HEK293 (cell line): ENCODE results near the gene FRAT2.

Experiments used
- CTCF ChIA-PET: fragments of 350-600 bp; formaldehyde crosslinking; extraction: SDS; loops from one replicate; lab custom pipeline; 2021; ENCODE audit warnings: antibody characterized with exemption; lab: Yijun Ruan, JAX
- POLR2A ChIA-PET: fragments of 300-600 bp; formaldehyde crosslinking; extraction: SDS; loops from one replicate; lab custom pipeline; 2020; ENCODE audit warnings: antibody characterized with exemption, inconsistent platforms; lab: Yijun Ruan, JAX
- H3K27ac ChIP-seq: fragments of 200-500 bp; sonication (Bioruptor generic); 2 replicates; pipeline ENCODE4 v1.5.1; 2014; ENCODE audit warnings: low read depth, low read length, control low read depth, inconsistent platforms; ENCODE audit errors: extremely low read depth
- H3K36me3 ChIP-seq, 2 experiments: fragments of 200-500 bp in 1 of 2; sonication (Bioruptor generic) in 1 of 2; 1 replicate in 1 of 2; 2 replicates in 1 of 2; pipeline ENCODE4 v1.5.1; 2014 to 2017; ENCODE audit warnings: inconsistent platforms in 2 of 2, low read length in 2 of 2; ENCODE audit not compliant: control insufficient read depth in 2 of 2, insufficient read depth in 1 of 2
- H3K4me1 ChIP-seq: fragments of 200-500 bp; sonication (Bioruptor generic); 2 replicates; pipeline ENCODE4 v1.5.1; 2014; ENCODE audit warnings: mild to moderate bottlenecking, low read length, inconsistent platforms; ENCODE audit not compliant: control insufficient read depth, insufficient read depth
- H3K4me3 ChIP-seq: 2 replicates; pipeline ENCODE4 v1.5.1; 2011; ENCODE audit warnings: low read depth, mild to moderate bottlenecking, control low read depth, low read length, moderate library complexity
- H3K9me3 ChIP-seq: fragments of 200-500 bp; sonication (Bioruptor generic); 2 replicates; pipeline ENCODE4 v1.5.1; 2014; ENCODE audit warnings: low read depth, low read length, inconsistent platforms; ENCODE audit not compliant: control insufficient read depth, insufficient read depth
- GLIS1 ChIP-seq: fragments of 450-650 bp; formaldehyde crosslinking; IDR thresholded peaks from 2 replicates; pipeline ENCODE4 v1.5.1; 2016; ENCODE audit warnings: missing biosample characterization, missing genetic modification characterization
- KLF9 ChIP-seq: fragments of 450-650 bp; formaldehyde crosslinking; IDR thresholded peaks from 2 replicates; pipeline ENCODE4 v1.5.1; 2016; ENCODE audit warnings: missing biosample characterization, missing genetic modification characterization, low read depth
- SP3 ChIP-seq: fragments of 450-650 bp; formaldehyde crosslinking; IDR thresholded peaks from 2 replicates; pipeline ENCODE4 v1.5.1; 2016; ENCODE audit warnings: missing biosample characterization, missing genetic modification characterization
- WT1 ChIP-seq: fragments of 450-650 bp; formaldehyde crosslinking; IDR thresholded peaks from 2 replicates; pipeline ENCODE4 v1.5.1; 2016; ENCODE audit warnings: missing biosample characterization, missing genetic modification characterization
- YY1 ChIP-seq: fragments of 450-650 bp; formaldehyde crosslinking; IDR thresholded peaks from 2 replicates; pipeline ENCODE4 v1.5.1; 2018; ENCODE audit warnings: missing biosample characterization, missing genetic modification characterization
- ZBTB1 ChIP-seq: fragments of 450-650 bp; formaldehyde crosslinking; IDR thresholded peaks from 2 replicates; pipeline ENCODE4 v1.5.1; 2016; ENCODE audit warnings: missing biosample characterization, missing genetic modification characterization
- ZFHX2 ChIP-seq: fragments of 450-650 bp; formaldehyde crosslinking; conservative IDR thresholded peaks from 2 replicates; pipeline ENCODE4 v1.5.1; 2016; ENCODE audit warnings: missing biosample characterization, missing genetic modification characterization
- ZNF121 ChIP-seq: fragments of 450-650 bp; formaldehyde crosslinking; IDR thresholded peaks from 2 replicates; pipeline ENCODE4 v1.5.1; 2016; ENCODE audit warnings: missing biosample characterization, missing genetic modification characterization
- ZNF133 ChIP-seq: fragments of 450-650 bp; formaldehyde crosslinking; IDR thresholded peaks from 2 replicates; pipeline ENCODE4 v1.5.1; 2016; ENCODE audit warnings: missing biosample characterization, missing genetic modification characterization
- ZNF138 ChIP-seq: fragments of 450-650 bp; formaldehyde crosslinking; IDR thresholded peaks from 2 replicates; pipeline ENCODE4 v1.5.1; 2016; ENCODE audit warnings: missing biosample characterization, missing genetic modification characterization, borderline replicate concordance
- ZNF211 ChIP-seq: fragments of 450-650 bp; formaldehyde crosslinking; IDR thresholded peaks from 2 replicates; pipeline ENCODE4 v1.5.1; 2016; ENCODE audit warnings: low read depth, missing biosample characterization, missing genetic modification characterization
- ZNF221 ChIP-seq: fragments of 450-650 bp; formaldehyde crosslinking; IDR thresholded peaks from 2 replicates; pipeline ENCODE4 v1.5.1; 2017; ENCODE audit warnings: missing biosample characterization, missing genetic modification characterization, borderline replicate concordance
- ZNF24 ChIP-seq: fragments of 450-650 bp; formaldehyde crosslinking; IDR thresholded peaks from 2 replicates; pipeline ENCODE4 v1.5.1; 2016; ENCODE audit warnings: missing biosample characterization, missing genetic modification characterization
- ZNF324 ChIP-seq: fragments of 450-650 bp; formaldehyde crosslinking; IDR thresholded peaks from 2 replicates; pipeline ENCODE4 v1.5.1; 2016; ENCODE audit warnings: missing biosample characterization, missing genetic modification characterization
- ZNF335 ChIP-seq: fragments of 450-650 bp; formaldehyde crosslinking; conservative IDR thresholded peaks from 2 replicates; pipeline ENCODE4 v1.5.1; 2016; ENCODE audit warnings: missing biosample characterization, missing genetic modification characterization
- ZNF423 ChIP-seq: fragments of 450-650 bp; formaldehyde crosslinking; IDR thresholded peaks from 2 replicates; pipeline ENCODE4 v1.5.1; 2016; ENCODE audit warnings: missing biosample characterization, missing genetic modification characterization
- ZNF514 ChIP-seq: fragments of 450-650 bp; formaldehyde crosslinking; IDR thresholded peaks from 2 replicates; pipeline ENCODE4 v1.5.1; 2016; ENCODE audit warnings: missing biosample characterization, missing genetic modification characterization
- ZNF530 ChIP-seq: fragments of 450-650 bp; formaldehyde crosslinking; IDR thresholded peaks from 2 replicates; pipeline ENCODE4 v1.5.1; 2016; ENCODE audit warnings: low read depth, missing biosample characterization, missing genetic modification characterization
- ZNF544 ChIP-seq: fragments of 450-650 bp; formaldehyde crosslinking; IDR thresholded peaks from 2 replicates; pipeline ENCODE4 v1.5.0; 2017; ENCODE audit warnings: missing biosample characterization, missing genetic modification characterization
- ZNF561 ChIP-seq: fragments of 450-650 bp; IDR thresholded peaks from 2 replicates; pipeline ENCODE4 v1.5.1; 2018; ENCODE audit warnings: missing biosample characterization, missing genetic modification characterization, borderline replicate concordance
- ZNF626 ChIP-seq: fragments of 450-650 bp; sonication (Bioruptor Pico); formaldehyde crosslinking; IDR thresholded peaks from 2 replicates; pipeline ENCODE4 v1.5.1; 2018; ENCODE audit warnings: missing biosample characterization, missing genetic modification characterization, inconsistent platforms
- ZNF660 ChIP-seq: fragments of 450-650 bp; IDR thresholded peaks from 2 replicates; pipeline ENCODE4 v1.5.1; 2018; ENCODE audit warnings: missing biosample characterization, mild to moderate bottlenecking, missing genetic modification characterization
- TF ChIP-seq, protein P1 (sequence below): fragments of 450-650 bp; formaldehyde crosslinking; IDR thresholded peaks from 2 replicates; pipeline ENCODE4 v1.5.1; 2016; ENCODE audit warnings: missing biosample characterization, missing genetic modification characterization
- TF ChIP-seq, protein P2 (sequence below): fragments of 450-650 bp; formaldehyde crosslinking; IDR thresholded peaks from 2 replicates; pipeline ENCODE4 v1.5.1; 2016; ENCODE audit warnings: missing biosample characterization, missing genetic modification characterization
- TF ChIP-seq, protein P3 (sequence below): fragments of 450-650 bp; formaldehyde crosslinking; IDR thresholded peaks from 2 replicates; pipeline ENCODE4 v1.5.1; 2017; ENCODE audit warnings: missing biosample characterization, missing genetic modification characterization
- TF ChIP-seq, protein P4 (sequence below): fragments of 450-650 bp; formaldehyde crosslinking; IDR thresholded peaks from 2 replicates; pipeline ENCODE4 v1.5.1; 2016; ENCODE audit warnings: missing biosample characterization, missing genetic modification characterization
- TF ChIP-seq, protein P5 (sequence below): fragments of 450-650 bp; formaldehyde crosslinking; IDR thresholded peaks from 2 replicates; pipeline ENCODE4 v1.5.1; 2016; ENCODE audit warnings: missing biosample characterization, missing genetic modification characterization

Gene FRAT2

DNA sequence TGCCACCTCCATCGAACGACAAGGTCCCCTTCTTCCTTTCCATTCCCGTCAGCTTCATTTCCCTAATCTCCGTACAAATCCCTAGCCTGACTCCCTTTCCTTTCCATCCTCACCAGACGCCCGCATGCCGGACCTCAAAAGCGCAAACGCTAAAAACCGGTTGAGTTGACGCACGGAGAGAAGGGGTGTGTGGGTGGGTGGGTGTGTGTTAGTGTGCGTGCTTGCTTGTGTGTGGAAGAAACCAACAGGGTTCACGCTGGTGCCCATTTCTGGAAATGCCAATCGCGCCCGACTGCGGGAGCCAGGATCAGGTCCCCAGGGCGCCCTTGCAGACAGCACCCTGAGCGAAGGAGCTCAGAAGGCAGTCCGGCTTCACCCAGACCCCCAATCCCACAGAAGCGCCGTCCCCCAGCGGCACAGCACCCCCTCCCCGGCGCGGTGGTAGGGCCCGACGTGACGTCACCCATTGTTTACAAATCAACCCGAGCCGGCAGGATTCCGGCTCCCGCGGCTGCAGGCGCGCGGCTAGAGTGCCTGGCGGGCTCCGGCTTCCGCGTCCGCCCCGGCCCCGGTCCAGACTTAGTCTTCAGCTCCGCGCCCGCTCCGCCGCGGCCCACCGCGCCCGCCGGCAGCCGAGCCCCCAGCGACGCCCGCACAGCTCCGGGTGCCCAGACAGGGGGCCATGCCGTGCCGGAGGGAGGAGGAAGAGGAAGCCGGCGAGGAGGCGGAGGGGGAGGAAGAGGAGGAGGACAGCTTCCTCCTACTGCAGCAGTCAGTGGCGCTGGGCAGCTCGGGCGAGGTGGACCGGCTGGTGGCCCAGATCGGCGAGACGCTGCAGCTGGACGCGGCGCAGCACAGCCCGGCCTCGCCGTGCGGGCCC, 15.5 kb downstream of the FRAT2 start, which contains the start of gene FRAT1:
FRAT1 (plus strand) TSS at position 500 of the 880 bp plus-strand sequence; CDS start at position 683, 183 bp downstream.
- Histone ChIP-seq H3K9me3 (no peaks in the 10 kb centered on the region), H3K36me3 (no peaks in the 10 kb centered on the region), H3K4me3 (peak within 1 kb of the TSS; percentile 57), H3K27ac (peak within 1 kb of the TSS; percentile 100), H3K4me1 (no peaks in the 10 kb centered on the region; the same call in 1 of the 2 replicates)
- ChIA-PET CTCF (interaction anchor here (0.6 to 1.9 kb wide), 5 partner anchors 9 to 128 kb away, joined by 3 to 18 read pairs (median 4); no protein-coding TSS in a partner anchor), POLR2A (interaction anchor here (0.6 to 2.6 kb wide), 6 partner anchors 9 to 82 kb away, joined by 3 to 27 read pairs (median 6); partner anchors contain the start of genes ARHGAP19 and FRAT2)
- TF ChIP-seq ZNF324 (tag by site-specific recombination) (peak; percentile 94), KLF9 (tag by site-specific recombination) (peak; percentile 98), ZNF133 (no peak), ZFHX2 (tag by site-specific recombination) (peak; percentile 85), ZNF221 (tag by site-specific recombination) (0 out of 2 replicates have a peak, but pooled peaks have one; percentile 86), ZNF561 (peak; percentile 78; the same call in 1 of the 2 replicates), ZNF121 (tag by site-specific recombination) (0 out of 2 replicates have a peak, but pooled peaks have one; percentile 6), ZNF335 (tag by site-specific recombination) (peak; percentile 84), ZNF660 (peak; percentile 73; the same call in 1 of the 2 replicates), ZBTB1 (tag by site-specific recombination) (no peak), ZNF514 (tag by site-specific recombination) (no peak), ZNF138 (tag by site-specific recombination) (no peak), GLIS1 (peak; percentile 80), ZNF211 (tag by site-specific recombination) (no peak), ZNF530 (no peak), ZNF24 (tag by site-specific recombination) (peak; percentile 59), SP3 (tag by site-specific recombination) (peak; percentile 74), ZNF544 (tag by site-specific recombination) (no peak), YY1 (tag by site-specific recombination) (peak; percentile 39; the same call in 1 of the 2 replicates), WT1 (tag by site-specific recombination) (peak; percentile 64; the same call in 1 of the 2 replicates), ZNF626 (tag by site-specific recombination) (no peak), ZNF423 (tag by site-specific recombination) (0 out of 2 replicates have a peak, but pooled peaks have one; percentile 31)
- TF ChIP-seq, protein P1, sequence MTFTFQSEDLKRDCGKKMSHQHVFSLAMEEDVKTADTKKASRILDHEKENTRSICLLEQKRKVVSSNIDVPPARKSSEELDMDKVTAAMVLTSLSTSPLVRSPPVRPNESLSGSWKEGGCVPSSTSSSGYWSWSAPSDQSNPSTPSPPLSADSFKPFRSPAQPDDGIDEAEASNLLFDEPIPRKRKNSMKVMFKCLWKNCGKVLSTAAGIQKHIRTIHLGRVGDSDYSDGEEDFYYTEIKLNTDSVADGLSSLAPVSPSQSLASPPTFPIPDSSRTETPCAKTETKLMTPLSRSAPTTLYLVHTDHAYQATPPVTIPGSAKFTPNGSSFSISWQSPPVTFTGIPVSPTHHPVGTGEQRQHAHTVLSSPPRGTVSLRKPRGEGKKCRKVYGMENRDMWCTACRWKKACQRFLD (tag by site-specific recombination): 0 out of 2 replicates have a peak, but pooled peaks have one; percentile 16
- TF ChIP-seq, protein P2, sequence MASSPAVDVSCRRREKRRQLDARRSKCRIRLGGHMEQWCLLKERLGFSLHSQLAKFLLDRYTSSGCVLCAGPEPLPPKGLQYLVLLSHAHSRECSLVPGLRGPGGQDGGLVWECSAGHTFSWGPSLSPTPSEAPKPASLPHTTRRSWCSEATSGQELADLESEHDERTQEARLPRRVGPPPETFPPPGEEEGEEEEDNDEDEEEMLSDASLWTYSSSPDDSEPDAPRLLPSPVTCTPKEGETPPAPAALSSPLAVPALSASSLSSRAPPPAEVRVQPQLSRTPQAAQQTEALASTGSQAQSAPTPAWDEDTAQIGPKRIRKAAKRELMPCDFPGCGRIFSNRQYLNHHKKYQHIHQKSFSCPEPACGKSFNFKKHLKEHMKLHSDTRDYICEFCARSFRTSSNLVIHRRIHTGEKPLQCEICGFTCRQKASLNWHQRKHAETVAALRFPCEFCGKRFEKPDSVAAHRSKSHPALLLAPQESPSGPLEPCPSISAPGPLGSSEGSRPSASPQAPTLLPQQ (tag by site-specific recombination): peak; percentile 85
- TF ChIP-seq, protein P3, sequence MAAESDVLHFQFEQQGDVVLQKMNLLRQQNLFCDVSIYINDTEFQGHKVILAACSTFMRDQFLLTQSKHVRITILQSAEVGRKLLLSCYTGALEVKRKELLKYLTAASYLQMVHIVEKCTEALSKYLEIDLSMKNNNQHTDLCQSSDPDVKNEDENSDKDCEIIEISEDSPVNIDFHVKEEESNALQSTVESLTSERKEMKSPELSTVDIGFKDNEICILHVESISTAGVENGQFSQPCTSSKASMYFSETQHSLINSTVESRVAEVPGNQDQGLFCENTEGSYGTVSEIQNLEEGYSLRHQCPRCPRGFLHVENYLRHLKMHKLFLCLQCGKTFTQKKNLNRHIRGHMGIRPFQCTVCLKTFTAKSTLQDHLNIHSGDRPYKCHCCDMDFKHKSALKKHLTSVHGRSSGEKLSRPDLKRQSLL: peak; percentile 54; the same call in 1 of the 2 replicates
- TF ChIP-seq, protein P4, sequence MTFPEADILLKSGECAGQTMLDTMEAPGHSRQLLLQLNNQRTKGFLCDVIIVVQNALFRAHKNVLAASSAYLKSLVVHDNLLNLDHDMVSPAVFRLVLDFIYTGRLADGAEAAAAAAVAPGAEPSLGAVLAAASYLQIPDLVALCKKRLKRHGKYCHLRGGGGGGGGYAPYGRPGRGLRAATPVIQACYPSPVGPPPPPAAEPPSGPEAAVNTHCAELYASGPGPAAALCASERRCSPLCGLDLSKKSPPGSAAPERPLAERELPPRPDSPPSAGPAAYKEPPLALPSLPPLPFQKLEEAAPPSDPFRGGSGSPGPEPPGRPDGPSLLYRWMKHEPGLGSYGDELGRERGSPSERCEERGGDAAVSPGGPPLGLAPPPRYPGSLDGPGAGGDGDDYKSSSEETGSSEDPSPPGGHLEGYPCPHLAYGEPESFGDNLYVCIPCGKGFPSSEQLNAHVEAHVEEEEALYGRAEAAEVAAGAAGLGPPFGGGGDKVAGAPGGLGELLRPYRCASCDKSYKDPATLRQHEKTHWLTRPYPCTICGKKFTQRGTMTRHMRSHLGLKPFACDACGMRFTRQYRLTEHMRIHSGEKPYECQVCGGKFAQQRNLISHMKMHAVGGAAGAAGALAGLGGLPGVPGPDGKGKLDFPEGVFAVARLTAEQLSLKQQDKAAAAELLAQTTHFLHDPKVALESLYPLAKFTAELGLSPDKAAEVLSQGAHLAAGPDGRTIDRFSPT: 0 out of 2 replicates have a peak, but pooled peaks have one; percentile 5
- TF ChIP-seq, protein P5, sequence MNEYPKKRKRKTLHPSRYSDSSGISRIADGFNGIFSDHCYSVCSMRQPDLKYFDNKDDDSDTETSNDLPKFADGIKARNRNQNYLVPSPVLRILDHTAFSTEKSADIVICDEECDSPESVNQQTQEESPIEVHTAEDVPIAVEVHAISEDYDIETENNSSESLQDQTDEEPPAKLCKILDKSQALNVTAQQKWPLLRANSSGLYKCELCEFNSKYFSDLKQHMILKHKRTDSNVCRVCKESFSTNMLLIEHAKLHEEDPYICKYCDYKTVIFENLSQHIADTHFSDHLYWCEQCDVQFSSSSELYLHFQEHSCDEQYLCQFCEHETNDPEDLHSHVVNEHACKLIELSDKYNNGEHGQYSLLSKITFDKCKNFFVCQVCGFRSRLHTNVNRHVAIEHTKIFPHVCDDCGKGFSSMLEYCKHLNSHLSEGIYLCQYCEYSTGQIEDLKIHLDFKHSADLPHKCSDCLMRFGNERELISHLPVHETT: peak; percentile 91
